Measurements from ENCODE around the gene PIF1.

The PIF1 gene

GRCh38 chr15:64774629-64775493, 50.6 kb downstream of the PIF1 start:
- DNase-seq (ENCODE audit: low spot score) = no peak

- no peak for DNase-seq (ENCODE audit: low spot score)
These were observed 51.3 kb downstream of the PIF1 start for GRCh38 chr15:64774037-64774628.

- no peak for DNase-seq (ENCODE audit: low spot score)
These were observed 51.8 kb downstream of the PIF1 start for GRCh38 chr15:64773606-64774005.

GRCh38 chr15:64772964-64773363, 52.5 kb downstream of the PIF1 start:
- no peak for DNase-seq (ENCODE audit: low spot score)

- DNase-seq (ENCODE audit: low spot score) = no peak
These were observed 53.0 kb downstream of the PIF1 start for GRCh38 chr15:64772488-64772887.

GRCh38 chr15:64770626-64771025, 54.8 kb downstream of the PIF1 start:
- DNase-seq (ENCODE audit: low spot score) = no peak

GRCh38 chr15:64767203-64767602, 58.2 kb downstream of the PIF1 start:
- DNase-seq (ENCODE audit: low spot score) = no peak

- no peak for DNase-seq (ENCODE audit: low spot score)
These were observed 59.4 kb downstream of the PIF1 start for GRCh38 chr15:64766058-64766457.
